H7 (cell line): ENCODE results near the gene RPGRIP1L. TPM values are rescaled to one million over a fixed set of nuclear protein-coding genes. Genes with fewer than 3 reads are reported as not detected.

ENCODE experiments used
- DNase-seq: peaks from one replicate; pipeline ENCODE4 v3.0.0; 2012
- H3K27me3 ChIP-seq: 2 replicates; pipeline ENCODE4 v1.6.0; 2011; ENCODE audit warnings: mild to moderate bottlenecking, low read length; ENCODE audit not compliant: control insufficient read depth, insufficient read depth
- H3K36me3 ChIP-seq: replicated peaks from 2 replicates; pipeline ENCODE4 v1.5.1; 2011; ENCODE audit warnings: low read length; ENCODE audit not compliant: control insufficient read depth, insufficient read depth
- H3K4me3 ChIP-seq: 2 replicates; pipeline ENCODE4 v1.5.1; 2011; ENCODE audit warnings: low read depth, mild to moderate bottlenecking, control low read depth, low read length, moderate library complexity; ENCODE audit not compliant: insufficient read depth
- total RNA-seq: library from RNA; depleted of rRNA; stranded (reverse); fragments of >200 nt; shearing (Covaris generic); gene quantifications from 2 replicates; pipeline ENCODE4 v1.2.3, GENCODE V29; 2014; rRNA removed

RPGRIP1L gene
- total RNA-seq, 1 experiment from 2014 or later: 6.2 TPM

DNA sequence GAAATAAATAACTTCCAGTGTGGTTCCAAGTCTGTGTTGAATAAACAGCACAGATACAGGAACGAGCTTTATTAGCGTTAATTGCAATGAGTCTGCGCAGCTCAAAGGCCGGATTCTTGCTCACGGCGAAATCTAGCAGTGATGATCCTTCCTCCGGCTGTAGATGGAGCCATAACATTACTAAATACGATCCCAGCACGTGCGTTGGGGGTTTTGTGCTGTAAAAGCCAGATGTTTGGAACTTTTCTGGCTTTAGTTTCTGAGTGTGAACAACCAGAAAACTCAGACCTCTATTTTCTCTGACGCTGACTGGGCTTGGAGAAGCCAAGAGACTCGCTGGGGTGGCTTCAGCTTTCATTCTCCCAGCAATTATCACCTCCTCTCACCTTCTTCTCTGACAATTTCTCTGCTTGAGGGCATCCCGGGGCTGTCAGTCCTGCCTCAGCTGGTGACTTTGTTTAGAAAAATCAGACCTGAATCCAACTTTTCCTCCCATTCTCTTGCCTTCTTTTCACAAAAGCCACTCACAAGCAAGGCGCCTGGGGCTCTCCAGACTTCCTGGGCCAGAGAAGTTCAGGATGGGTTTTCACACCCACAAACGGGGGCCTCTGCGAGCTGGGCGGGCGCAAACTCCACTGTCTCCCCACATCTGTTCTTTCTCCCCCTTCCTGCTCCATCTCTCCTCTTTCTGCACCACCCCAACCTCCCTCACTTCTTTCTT, 153.5 kb downstream of the RPGRIP1L start:
- H3K4me3 ChIP-seq: no peak overlapping the region
- DNase-seq: peak; percentile 78
- no peaks in the 10 kb centered on the region for H3K36me3 ChIP-seq
- peaks cover 11% of the 10 kb centered on the region for H3K27me3 ChIP-seq

Other genes starting within 250 kb of the RPGRIP1L start
- gene AKTIP, start 200.7 kb downstream of the RPGRIP1L start, total RNA-seq: 17.6 and 19.0 TPM in 2 replicates
- gene FTO, start 297 bp upstream of the RPGRIP1L start, total RNA-seq: 55.3 and 74.6 TPM in 2 replicates